ENCODE results near the gene LHFPL2.
A peak's percentile ranks its signal among the peaks of the same experiment; 100 is the strongest.

The LHFPL2 gene

DNA sequence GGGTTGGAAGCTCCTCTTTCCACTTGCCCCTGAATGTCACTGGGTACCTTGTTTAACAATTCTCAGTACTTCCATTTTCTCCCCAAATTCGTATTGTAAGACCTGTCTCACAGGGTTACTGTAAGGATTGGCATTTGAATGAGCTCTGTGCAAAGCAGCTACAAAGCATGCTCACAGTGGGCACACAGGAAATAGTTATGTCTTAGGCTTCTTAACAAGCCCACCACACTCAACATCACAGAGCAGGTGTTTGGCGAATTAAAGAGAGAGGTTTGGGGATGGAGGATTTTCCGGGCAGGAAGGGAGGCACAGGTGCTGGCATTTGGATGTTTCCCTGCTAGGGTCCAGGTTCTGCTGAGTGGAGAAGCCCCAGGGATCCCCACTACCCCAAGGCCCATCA lies 17.0 kb upstream of the LHFPL2 start:
- DNase-seq: no peak

DNA sequence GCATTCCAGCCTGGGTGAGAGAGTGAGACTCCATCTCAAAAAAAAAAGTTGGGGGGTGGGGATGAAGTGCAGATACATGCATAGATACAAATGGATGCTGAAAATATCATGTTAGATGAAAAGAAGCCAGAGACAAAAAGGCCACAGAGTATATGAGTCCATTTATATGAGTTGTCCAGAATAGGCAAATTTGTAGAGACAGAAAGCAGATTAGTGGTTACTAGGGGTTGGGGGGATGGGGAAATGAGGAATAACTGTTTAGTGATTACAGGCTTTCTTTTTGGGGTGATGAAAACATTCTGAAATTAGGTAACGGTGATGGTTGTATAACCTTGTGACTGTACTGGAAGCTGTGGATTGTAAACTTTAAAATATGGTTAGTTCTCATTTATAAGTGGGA lies 13.8 kb upstream of the LHFPL2 start:
- DNase-seq: no peak

- DNase-seq: no peak
Measured at GRCh38 chr5:78661691-78662090, 13.1 kb upstream of the LHFPL2 start.

GRCh38 chr5:78661044-78661443 lies 12.5 kb upstream of the LHFPL2 start:
- DNase-seq: no peak

DNA sequence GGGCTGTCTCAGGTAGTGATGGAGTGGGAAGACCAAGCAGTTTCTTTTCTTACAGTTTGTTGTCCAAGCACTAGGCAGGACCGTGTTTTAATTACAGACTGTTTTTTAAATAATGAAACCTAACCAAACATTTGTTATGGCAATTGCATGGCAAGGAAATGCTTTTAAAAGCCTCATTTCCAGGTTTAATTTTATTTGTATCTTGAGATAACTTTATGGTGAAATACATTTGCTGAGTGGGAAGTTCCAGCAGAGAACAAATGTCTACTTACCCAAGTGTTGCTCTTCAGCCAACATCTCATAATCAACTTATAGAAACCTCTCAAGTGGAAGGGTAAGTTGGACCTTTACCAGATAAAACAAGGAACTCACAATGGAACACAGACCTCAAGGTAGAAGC lies 11.8 kb upstream of the LHFPL2 start:
- no peak for DNase-seq

- DNase-seq: peak; percentile 32
Measured at GRCh38 chr5:78659714-78660113, 11.1 kb upstream of the LHFPL2 start.

- DNase-seq: no peak
Measured at GRCh38 chr5:78659114-78659513, 10.5 kb upstream of the LHFPL2 start.

DNA sequence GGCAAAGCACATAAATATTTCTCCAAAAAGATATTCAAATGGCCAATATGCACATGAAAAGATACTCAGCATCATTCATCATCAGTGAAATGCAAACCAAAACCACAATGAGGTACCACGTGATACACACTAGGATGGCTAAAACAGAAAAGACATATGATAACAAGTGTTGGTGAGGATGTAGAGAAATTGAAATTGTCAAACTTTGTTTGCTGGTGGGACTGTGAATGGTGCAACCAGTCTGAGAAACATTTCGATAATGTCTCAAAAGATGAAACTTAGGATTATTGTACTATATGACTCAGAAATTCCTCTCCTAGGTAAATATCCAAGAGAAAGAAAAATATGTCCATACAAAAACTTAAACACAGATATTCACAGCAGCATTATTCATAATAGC lies 8.6 kb upstream of the LHFPL2 start:
- no peak for DNase-seq

DNA sequence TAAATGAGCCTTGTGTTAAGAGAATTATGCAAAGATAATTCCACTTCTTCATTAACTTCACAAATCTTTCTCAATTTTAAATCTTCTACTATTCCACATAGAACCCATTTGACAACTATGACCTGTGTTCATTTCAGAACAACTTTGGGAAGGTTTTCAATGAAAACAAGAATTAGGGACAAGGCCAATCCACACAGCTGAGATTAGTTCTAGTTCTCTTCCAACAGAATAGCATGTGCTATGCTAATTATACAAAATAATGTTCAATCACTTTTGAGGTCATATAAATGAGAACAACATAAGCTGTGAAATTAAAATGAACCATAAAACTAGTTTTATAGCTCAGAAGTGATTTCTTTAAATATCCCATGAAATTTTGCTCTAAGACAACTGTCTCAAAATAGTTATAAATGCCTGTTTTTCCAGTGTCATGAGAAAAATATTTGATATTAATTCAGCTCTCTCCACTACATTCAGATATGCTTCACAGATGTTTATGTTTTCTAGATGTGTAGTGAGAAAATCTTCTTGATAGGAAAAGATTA lies 7.2 kb upstream of the LHFPL2 start:
- no peak for DNase-seq

- no peak for DNase-seq
Measured at GRCh38 chr5:78654386-78654785, 5.8 kb upstream of the LHFPL2 start.

DNA sequence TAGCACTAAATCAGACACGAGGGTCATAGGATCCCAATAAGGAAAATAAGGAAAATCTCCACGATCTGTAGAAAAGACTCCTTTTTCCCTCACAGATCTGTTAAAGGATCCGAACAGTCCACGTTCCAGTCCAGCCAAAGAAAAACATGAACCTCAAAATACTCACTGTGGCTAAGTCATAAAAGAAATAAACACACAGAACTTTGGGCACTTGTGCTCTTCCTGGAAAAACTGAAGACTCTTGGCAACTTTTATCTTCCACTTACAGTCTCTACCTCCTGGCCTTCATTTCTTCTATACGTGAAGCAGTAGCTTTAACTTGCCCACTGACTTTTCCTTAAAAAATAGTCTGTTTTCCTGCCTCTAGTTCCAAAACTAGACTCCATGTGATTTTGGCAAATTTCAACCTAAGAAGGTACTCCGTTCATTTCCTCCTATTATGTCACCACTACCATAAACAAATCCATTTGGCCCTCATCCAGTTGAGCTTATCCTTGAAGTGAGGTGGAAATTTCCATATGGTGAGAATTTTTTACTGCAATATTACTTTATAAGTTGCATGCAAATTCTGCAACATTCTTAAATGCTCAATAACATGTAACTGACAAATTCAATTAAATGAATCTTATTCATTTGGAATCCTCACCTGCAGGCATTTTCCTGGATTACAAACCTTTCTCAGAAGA lies 5.3 kb upstream of the LHFPL2 start:
- no peak for DNase-seq

DNA sequence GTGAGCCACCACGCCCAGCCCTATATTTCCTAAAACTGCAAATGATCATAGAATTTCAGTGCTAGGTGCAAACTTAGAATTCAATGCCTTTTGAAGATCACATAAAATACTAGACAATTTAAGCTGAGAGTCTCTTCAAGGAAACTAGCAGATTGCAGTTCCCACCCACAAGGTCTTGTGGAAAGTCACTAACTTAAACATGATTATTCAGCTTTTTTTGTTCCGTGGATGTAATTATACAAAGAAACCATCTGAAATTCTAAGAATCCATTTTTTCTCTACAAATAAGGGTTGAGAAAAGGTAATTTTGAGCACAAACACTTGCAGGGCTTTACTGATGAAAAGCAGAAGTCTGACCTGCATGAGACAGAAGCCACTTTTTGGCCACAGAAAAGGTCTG lies 4.5 kb upstream of the LHFPL2 start:
- DNase-seq: no peak

DNA sequence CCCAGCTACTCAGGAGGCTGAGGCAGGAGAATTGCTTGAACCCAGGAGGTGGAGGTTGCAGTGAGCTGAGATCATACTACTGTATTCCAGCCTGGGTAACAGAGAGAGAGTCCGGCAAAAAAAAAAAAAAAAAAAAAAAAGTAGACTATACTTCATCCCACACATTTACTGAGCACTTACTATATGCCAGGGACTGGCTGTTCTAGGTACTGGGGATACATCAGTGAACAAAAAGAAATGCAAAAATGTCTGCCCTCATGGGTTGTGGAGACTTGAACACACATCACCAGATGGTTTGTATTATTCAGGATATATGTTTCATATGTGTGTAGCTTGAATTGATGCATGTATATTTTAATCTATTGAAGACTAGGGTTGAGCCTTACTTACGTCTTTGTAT lies 2.9 kb upstream of the LHFPL2 start:
- no peak for DNase-seq

DNA sequence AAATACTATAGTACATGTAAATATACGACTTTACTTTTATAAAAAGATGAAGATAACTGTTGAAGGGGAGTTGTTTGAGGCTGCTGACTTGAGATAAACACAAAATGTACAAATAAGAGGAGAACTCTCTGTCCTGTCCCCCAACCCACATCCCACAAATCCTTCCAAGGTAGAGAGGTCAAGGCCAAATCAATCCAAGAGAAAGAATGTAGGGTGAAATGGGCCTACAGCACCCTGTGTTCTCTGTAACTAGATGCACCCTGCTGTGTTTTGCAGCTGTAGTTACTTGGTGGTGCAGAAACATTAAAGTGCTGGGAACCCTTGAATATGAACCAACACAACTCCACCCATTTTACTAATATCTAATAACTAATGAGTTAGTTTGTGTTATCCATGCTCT lies 2.0 kb upstream of the LHFPL2 start:
- DNase-seq: no peak

GRCh38 chr5:78649861-78650496 lies 1.4 kb upstream of the LHFPL2 start:
- DNase-seq: no peak

- peak; percentile 74 for DNase-seq
Measured at GRCh38 chr5:78649211-78649695, 681 bp upstream of the LHFPL2 start.

GRCh38 chr5:78647838-78648358 lies 674 bp downstream of the LHFPL2 start:
- peak; percentile 58 for DNase-seq

GRCh38 chr5:78647351-78647818 lies 1.2 kb downstream of the LHFPL2 start:
- peak; percentile 62 for DNase-seq

DNA sequence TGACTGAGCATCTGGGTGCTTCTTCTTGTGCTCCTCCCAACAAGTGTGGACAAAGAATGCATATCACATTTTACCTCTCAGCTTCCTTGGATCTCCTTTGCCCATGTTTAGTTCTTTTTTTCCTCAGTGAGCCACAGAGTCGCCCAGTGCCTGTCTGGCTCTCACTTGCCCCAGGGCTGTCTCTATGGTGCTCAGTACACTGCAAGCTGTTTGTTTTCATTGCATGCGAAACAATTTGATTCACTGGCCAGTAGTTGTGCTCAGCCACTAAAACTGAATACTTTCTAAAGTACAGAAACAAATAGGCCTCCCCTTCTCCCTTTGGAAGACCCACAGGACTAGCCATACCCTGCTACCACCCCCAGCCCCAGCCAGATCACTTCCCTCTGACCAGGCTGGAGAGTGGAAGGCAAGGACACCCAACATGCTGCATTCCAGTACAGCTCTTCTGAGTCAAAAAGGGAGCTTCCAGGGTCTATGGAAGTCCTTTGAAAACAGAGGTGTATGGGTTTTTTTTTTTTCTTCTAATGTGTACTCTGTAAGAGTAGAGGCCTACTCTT lies 3.8 kb downstream of the LHFPL2 start:
- DNase-seq: no peak

DNA sequence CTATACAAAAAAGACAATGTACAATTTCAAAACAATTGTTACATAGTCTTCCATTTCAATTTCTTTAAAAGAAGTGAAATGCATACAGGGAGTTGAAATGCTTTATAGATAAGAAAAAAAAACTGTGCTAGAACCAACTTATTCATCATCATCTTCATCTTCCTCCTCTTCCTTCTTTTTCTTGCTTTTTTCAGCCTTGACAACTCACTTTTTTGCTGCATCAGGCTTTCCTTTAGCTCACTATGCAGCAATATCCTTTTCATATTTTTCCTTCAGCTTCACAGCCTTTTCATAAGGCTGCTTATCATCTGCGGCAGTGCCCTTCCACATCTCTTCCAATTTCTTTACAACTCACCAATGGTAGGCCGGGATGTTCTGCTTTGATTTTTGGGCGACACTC lies 4.4 kb downstream of the LHFPL2 start:
- DNase-seq: no peak

- DNase-seq: no peak
Measured at GRCh38 chr5:78642701-78643100, 5.9 kb downstream of the LHFPL2 start.

- DNase-seq: no peak
Measured at GRCh38 chr5:78640662-78641474, 7.7 kb downstream of the LHFPL2 start.

DNA sequence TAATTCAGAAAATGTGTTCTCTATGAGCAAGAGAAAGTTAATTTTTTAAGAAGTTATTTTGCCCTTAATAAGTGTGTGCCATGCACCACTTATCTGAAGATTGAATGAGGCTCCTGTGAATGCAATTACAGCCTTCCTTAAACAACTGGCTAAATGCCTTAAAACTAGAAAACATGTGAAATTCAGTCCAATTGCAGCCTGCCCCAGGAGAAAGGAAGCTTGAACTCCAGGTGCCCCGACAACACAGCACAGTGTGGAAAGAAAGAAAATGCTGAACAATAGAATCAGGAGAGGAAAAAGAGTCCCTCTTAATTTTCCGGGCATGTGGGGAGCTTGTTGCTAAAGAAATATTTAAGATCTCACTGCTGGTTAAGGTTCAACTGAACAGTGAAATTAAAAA lies 8.8 kb downstream of the LHFPL2 start:
- peak; percentile 42 for DNase-seq
